NCI-H2081 treated with DMSO at 0.1 percent for 48 hours (cell line): ENCODE data around the gene PEX7.
"Not testable (repeated sequence)": the region's sequence is repeated elsewhere in the genome, so short reads cannot be mapped to it uniquely, and the experiment has no call there.

Experiments
- DNase-seq: peaks from one replicate; lab custom pipeline; 2025; lab: John Stamatoyannopoulos, UW

The PEX7 gene, protein sequence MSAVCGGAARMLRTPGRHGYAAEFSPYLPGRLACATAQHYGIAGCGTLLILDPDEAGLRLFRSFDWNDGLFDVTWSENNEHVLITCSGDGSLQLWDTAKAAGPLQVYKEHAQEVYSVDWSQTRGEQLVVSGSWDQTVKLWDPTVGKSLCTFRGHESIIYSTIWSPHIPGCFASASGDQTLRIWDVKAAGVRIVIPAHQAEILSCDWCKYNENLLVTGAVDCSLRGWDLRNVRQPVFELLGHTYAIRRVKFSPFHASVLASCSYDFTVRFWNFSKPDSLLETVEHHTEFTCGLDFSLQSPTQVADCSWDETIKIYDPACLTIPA

DNA sequence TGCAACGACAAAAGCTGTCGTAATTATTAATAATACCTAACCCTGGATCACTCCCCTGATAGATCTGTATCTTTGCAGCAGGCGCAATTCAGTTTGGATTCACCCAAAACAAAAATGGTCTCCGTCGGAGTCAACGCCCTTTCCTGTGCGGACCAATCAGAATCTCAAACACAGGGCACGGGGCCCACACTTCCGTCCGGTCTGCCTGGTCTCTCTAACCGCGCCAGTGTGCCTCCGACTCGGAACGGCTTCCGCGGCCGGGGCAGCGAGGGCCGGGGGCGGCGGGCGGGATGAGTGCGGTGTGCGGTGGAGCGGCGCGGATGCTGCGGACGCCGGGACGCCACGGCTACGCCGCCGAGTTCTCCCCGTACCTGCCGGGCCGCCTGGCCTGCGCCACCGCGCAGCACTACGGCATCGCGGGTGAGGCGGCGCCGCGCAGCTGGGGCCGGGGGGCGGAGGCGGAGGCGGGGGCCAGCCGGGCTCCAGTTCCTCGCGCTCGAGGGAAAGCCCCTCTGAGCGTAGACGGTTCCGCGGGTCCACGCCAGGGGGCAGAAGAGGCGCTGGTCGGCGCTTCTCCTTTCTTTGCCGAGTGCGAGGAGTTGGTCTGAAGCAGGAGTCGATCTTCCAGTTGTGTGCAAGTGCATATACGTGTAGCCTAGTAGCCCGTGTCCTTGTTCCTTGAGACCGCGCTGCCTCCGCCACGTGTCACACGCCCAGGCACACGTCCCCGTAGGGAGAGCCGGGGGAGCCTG lies at the start of gene PEX7:
PEX7 (plus strand) TSS at position 217 of the 752 bp plus-strand sequence; CDS start at position 291, 74 bp downstream.
- DNase-seq, result peak; percentile 40

GRCh38 chr6:136772685-136773472 lies 49.5 kb upstream of the PEX7 start:
- DNase-seq, result no peak

DNA sequence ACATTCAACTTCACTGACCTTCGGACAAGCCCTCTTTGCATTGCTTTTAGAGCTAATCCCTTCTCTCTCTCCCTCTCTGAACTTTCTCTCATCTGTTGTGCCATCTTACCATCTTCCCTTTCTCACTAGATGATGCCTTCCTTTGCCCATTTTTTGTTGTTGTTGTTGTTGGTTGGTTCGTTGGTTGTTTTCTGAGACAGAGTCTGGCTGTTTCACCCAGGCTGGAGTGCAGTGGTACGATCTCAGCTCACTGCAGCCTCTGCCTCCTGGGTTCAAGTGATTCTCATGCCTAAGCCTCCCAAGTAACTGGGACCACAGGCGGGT lies 49.0 kb upstream of the PEX7 start:
- no peak for DNase-seq

DNA sequence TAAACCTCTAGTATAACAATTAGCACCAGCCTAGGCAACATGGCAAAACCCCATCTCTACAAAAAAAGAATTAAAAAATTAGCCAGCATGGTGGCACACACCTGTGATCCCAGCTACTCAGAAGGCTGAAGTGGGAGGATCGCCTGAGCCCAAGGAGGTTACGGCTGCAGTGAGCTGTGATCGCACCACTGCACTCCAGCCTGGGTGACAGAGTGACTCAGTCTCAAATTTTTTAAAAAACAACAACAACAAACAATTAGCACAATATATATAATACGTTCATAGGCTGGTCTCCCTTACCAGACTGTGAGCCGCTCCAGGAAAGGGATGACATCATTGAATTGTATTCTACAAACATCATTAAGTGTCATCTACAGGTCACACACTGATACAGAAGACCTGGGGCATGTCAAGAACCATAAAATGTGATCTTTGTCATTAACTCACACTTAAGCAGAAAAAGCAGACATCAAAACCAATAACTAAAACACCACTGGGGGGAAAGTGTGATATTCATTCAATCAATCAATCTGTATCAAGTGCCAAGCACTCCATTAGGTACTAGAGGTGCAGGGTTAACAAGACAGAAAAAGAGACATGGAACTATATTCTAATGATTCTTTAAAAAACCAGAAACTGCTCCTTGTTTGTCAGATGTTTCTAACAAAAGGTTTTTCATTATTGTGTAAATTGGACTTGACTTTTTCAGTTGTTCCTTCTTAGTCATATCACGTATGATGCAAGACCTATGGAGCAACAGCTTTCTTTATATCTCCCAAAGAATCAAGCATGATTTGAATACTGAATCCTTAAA lies 48.0 kb upstream of the PEX7 start:
- DNase-seq, result no peak

- DNase-seq, result no peak
Observed at GRCh38 chr6:136775081-136775480, 47.3 kb upstream of the PEX7 start.

- DNase-seq, result no peak
Observed at GRCh38 chr6:136775548-136775947, 46.8 kb upstream of the PEX7 start.

DNA sequence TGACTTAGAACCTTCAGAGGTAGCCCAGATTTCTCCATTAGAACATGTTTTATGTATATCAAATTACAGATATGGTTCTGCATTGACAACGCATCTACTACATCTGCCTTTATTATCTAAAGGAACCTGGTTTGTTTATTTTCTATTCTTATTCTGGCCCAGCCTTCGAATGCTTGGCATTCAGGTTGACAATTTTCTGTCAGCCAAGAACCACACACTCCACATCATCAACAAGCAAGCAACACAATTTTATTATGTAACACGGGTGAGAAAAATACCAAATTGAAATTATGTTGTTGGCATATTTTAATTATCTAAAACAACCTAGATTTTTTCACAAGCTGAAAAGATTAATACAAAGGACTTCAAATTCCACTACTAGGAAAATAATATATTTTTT lies 44.7 kb upstream of the PEX7 start:
- DNase-seq, result no peak

DNA sequence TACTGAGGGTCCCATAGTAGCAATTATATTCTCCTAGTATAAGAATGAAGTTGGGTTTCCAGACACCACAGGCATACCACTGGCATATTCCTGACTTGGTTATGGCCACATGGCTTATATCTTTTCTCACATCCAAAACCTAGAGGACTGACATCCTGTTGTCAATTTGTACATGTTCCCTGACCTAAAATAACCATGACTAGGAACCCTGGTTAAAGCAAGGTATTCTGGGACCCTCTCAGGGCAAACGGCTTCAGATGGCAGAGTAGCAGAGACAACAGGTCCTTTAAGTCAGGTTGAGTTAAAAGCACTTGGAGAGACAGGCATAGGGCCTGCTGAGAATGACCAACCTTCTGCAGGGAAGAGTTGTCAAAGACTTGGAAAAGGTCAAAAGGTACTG lies 42.7 kb upstream of the PEX7 start:
- DNase-seq, result no peak

DNA sequence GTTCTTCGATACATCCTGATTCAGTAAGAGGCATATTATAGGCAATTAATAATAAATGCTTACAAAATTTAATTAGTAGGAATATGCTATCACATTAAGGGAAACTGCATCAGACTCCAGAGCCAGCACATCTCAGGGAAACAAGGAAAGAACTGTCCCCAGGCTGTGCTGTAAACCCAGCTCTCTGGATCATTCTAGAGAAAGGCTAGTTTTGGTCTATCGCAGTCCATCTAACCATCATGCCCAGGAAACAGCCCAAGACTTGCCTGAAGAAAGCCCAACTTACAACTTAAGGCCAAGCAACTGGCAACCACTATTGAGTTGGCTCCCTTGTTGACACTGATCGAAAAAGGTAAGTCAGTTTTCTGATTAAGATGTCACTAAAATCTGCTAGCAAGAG lies 41.4 kb upstream of the PEX7 start:
- DNase-seq, result no peak

GRCh38 chr6:136782021-136782770 lies 40.2 kb upstream of the PEX7 start:
- DNase-seq, result no peak

- no peak for DNase-seq
Observed at GRCh38 chr6:136783021-136783420, 39.4 kb upstream of the PEX7 start.

DNA sequence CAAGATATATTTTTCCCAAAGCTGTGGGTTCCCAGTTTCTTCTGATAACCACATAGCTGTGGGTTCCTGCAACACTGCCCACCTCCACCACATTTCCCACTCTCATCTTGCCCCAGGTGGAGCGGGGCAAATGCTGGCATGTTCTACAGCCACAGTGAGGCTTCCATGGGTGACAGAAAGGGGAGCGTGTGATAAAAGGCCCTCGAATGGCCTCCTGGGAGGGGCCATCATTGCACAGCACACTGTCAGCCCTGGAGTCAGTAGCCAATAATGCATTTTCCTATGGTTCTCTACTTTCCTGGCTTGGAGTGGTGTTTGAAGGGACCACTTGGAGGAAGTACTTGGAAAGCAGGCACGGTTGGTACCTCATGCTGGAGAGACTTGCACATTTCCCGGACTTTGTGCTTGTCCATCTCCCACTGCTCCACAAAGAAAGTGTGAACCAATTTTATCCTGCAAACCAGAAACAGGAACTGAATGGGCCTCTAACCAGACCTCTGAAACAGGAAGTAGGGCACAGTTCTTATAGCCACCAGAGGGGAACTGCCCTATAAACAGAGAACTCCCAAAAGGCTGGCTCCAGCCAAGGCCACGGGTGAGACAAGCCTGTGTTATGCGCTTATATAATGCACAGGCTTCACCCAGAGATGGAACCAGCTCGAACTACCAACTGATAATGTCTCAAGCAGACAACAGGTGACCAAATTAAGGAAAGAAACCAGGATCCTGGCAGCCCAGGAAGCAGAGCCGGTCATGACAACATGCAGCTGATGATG lies 38.7 kb upstream of the PEX7 start:
- no peak for DNase-seq

GRCh38 chr6:136784271-136784664 lies 38.1 kb upstream of the PEX7 start:
- DNase-seq, result no peak

GRCh38 chr6:136784910-136785746 lies 37.3 kb upstream of the PEX7 start:
- no peak for DNase-seq

DNA sequence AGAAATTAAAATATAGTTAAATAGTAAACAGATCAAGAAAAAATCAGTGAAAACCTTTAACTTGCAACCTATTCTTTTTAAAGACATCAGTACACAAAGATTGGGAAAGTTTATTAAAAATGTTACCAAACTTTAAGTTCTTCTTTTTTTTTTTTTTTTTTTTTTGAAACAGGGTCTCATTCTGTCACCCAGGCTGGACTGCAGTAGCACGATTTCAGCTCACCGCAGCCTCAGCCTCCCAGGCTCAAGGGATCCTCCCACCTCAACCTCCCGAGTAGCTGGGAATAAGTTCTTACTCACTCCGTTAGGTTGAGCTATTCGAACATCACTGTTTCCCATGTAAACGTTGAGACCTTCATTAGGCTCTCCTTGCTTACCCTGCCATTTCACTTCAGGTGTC lies 35.7 kb upstream of the PEX7 start:
- DNase-seq, result no peak

GRCh38 chr6:136787726-136788068 lies 34.7 kb upstream of the PEX7 start:
- DNase-seq, result no peak

DNA sequence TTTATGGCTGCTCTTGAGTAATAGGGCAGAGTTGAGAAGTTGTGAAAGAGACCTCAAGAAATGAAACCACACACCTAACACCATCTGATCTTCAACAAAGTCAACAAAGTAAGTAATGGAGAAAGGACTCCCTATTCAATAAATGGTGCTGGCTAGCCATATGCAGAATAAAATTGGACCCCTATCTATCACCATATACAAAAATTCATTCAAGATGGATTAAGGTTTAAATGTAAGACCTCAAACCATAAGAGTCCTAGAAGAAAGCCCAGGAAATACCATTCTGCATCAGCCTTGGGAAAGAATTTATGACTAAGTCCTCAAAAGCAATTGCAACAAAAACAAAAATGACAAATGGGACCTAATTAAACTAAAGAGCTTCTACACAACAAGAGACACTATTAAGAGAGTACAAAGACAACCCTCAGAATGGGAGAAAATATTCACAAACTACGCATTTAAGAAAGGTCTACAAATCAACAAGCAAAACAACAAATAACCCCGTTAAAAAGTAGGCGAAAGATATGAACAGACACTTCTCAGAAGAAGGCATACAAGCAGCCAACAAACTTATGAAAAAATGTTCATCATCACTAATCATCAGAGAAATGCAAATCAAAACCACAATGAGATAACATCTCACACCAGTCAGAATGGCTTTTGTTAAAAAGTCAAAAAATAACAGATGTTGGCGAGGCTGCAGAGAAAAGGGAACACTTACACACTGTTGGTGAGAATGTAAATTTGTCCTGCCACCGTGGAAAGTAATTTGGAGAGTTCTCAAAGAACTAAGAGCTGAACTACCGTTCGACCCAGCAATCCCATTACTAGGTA lies 34.1 kb upstream of the PEX7 start:
- no peak for DNase-seq

DNA sequence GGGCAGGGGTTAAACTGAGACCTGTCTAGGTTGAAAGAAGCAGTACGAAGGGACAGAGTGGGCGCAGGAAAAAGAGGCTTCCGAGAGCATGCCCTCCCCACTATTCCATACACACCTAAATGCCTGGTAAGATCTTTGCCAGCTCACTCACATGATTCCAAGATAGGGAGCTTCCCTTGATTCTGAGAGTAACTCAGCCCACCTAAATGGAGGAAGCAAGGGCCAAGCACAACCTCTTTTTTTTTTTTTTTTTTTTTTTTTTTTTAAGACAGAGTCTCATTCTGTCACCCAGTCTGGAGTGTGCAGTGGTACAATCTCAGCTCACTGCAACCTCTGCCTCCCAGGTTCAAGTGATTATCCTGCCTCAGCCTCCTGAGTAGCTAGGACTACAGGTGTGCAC lies 33.0 kb upstream of the PEX7 start:
- DNase-seq, result not testable (repeated sequence)
